CMK (cell line): ENCODE data around the gene APOO.

Experiments
- DNase-seq: peaks from one replicate; pipeline ENCODE4 v3.0.0-alpha.2; 2010; ENCODE audit warnings: low read depth

Gene APOO

GRCh38 chrX:23907498-23908218 lies at the start of gene APOO, which contains the start of gene CXorf58:
APOO (minus strand) TSS chrX:23907938; CDS start chrX:23907702, 236 bp downstream.
CXorf58 (plus strand) TSS chrX:23908006; CDS start chrX:23910303, 2,297 bp downstream.
- DNase-seq = peak; percentile 33

DNA sequence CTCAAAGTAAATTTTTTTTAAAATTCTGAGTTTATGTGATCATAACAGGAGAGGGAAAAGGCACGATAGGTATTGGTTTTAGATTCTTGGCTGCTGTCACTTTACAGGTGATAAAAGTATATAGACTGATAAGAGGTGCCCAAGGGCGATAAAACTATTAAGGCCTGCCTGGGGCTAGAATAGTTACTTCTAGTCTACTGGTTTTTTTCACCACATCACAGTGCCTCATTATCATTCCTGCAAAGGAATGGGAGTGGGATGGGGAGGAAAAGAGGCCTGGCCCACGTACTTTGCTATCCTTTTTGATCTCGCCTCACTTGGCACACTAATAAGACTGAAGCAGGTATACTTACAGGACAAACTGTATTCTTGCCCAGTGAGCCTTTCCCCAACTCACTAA lies 46.7 kb upstream of the APOO start:
- DNase-seq = no peak

DNA sequence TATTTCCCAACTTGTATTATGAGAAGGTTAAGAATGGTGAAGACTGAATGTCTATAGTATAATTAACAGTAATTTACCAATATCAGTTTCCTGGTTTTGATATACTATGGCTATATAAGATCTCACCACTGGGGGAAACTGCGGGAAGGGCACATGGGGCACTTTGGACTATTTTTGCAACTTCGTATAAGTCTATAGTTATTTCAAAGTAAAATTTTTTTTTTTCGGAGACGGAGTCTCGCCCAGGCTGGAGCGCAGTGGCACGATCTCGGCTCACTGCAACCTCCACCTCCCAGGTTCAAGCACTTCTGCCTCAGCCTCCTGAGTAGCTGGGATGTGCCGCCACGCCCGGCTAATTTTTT lies 46.2 kb upstream of the APOO start:
- no peak for DNase-seq

DNA sequence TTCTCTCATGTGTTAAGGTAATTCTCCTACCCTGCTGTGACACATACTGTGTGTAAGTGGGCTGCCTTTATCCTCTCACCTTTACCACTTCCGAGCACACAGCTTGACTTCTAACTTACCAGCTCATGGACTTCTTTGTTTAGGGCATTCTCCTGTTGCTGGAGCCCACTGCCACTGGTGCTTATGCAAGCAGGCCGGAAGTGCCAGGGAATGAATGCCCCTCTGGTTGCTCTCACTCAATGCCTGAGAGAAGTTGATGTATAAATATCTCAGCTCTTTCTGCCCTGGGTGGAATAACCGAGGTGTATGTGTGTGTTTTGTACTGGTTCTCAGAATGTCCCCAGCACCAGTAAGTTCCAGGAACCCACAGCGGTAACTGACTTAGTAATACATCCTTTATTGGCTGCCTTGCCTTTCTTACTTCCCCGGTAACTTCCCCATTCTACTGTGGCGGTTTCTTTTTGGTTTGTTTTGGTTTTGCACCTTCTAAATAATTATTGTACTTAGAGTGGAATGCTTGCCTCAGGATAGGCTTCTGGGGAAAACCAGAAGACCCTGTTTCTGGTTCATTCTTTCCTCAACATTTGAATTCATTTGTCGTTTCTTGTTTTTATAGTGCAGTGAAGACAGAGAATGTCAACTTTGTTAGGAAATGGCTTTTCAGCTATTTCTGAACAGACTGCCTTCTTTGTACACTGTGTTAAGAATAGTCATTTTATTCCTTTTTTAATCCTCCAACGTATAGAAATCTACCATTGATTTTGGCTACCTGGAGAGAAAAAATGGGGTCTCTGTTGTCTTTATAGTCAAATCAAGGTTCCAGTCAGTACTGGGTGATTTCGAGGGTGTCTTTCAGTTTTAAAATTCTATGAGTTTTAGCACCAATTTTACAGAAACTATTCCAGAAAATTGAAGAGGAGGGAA lies 45.5 kb upstream of the APOO start:
- no peak for DNase-seq

GRCh38 chrX:23952391-23952790 lies 44.7 kb upstream of the APOO start:
- DNase-seq = no peak

DNA sequence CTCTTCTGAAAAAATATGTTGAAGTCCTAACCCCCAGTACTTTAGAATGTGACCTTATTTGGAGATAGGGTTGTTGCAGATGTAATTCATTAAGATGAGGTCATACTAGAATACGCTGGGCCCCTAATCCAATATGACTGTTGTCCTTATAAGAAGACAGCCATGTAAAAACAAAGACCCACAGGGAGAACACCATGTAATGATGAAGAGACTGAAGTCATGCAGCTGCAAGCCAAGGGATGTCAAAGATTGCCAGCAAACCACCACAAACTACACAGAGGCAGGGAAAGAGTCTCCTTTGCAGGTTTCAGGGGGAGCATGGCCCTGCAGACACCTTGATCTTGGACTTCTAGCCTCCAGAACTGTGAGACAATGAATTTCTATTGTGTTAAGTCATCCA lies 37.5 kb upstream of the APOO start:
- DNase-seq = no peak

GRCh38 chrX:23944234-23944633 lies 36.5 kb upstream of the APOO start:
- no peak for DNase-seq

DNA sequence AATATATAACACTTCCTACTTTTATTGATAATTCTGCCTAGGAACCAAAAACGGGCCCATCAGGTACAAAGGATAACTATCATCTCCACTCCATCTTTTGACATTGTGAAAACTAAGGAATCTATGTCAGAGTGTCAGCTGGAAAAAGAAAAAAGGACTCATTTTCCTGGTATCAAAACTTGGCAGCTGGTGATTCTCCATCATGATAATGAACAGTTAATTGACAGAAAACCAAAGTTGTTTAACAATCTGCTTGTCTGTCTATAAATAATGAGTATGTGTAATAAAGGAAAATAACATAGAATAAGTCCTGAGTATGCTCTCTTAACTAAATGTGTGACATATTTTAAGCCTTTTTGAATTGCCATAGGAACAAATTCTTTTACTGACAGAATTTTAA lies 31.5 kb upstream of the APOO start:
- no peak for DNase-seq

DNA sequence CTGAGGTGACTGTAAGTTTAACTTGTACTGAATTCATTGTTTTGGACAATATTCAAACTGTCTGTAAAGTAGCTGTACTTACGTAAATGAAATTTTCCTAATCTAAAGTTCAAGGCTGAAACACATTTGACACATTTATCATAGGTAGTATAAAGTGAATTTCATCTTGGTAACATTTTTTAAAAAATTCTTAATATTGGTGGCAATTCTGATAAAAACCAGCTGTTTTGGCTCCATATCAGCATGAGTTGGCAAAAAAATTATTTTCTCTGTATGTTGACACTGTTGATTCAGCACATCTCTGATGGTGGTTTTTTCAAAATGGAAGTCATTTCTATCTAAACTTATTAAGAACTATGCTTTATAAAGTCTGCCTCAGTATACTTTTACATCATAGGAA lies 31.0 kb upstream of the APOO start:
- no peak for DNase-seq

DNA sequence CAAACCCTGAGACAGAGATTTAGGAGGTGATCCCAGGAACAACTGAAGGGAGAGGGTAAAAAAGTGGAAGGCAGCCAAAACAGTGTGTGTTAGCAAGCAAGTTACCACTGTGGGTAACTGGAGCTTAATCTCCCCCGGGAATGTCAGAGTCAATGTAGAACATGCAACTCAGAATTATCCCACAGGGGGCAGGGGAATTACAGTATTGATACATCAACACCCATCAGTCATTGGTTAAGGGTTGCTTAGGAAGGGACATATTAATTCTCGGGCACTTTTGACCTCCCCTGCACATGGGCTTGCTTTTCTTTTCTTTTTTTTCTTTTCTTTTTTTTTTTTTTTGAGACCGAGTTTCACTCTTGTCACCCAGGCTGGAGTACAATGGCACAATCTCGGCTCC lies 29.4 kb upstream of the APOO start:
- DNase-seq = no peak

DNA sequence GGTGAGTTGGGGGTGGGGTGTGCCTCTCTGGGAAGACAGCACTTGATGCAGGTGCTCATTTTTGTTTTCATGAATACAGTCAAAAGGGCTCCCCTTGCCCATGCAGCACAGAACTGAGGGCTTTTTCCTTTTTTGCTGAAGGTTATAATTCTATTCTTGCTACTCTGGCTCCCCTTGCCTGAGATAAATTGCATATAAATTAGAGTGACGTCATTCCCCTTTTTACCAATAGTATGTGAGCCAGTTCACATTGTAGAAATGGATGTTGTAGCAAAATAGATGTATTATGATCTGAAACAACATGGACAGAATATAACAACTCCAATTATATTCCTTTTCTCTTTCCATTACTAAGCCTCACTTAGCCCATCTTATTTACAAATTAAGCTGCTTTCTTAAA lies 28.4 kb upstream of the APOO start:
- DNase-seq = no peak

DNA sequence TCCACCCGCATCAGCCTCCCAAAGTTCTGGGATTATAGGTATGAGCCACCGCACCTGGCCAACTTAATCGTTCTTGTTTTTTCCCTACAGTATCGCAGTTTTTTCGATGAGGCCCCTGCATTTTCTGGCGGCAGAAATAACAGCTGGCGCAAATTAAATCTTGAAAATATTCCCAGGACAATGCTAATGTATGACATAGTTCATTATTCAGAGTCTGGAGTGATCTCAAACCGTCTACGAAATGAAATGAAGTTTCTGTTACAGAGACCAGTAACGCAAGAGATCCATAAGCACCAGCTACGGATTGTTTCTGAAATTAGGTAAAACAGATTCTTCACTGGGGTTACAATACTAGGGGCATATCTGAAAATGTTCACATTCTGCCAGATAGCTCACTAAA lies 27.4 kb upstream of the APOO start:
- DNase-seq = no peak

DNA sequence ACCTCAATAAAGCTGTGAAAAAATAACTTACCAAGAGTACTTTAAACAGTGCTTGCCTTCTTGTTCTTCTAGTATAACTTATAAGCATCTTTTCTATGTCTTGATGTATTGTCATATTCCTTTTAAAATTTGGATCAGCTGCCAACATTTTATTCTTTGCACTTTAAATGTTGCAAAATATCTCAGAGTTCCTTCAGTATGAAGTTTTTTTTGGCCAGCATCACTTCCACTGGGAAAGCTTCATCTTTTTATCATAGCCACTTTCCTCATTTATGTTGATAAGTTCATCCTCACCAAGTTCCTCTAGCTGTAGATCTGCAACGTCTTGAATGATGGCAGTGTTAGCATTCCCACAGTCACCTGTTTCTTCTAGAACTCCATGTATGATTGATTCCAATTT lies 24.3 kb upstream of the APOO start:
- no peak for DNase-seq

GRCh38 chrX:23930894-23931604 lies 23.3 kb upstream of the APOO start:
- no peak for DNase-seq

DNA sequence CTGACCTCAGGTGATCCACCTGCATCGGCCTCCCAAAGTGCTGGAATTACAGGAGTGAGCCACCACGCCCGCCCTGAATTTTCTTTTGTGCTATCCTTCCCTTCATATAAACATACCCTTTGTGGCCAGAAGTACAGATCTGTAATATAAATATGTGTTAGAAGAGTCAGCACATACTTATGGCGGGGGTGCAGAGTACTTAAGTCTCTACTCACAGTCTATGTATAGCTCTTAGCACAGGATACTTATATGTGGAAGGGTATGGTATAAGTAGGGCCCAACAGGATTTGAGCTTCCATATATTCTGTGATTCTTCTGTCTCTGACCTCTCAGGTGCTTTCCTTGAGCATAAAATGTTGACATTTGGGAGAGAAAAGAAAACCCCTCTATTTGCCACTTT lies 18.3 kb upstream of the APOO start:
- DNase-seq = no peak

GRCh38 chrX:23919706-23920320 lies 12.1 kb upstream of the APOO start:
- DNase-seq = no peak

GRCh38 chrX:23919148-23919547 lies 11.4 kb upstream of the APOO start:
- DNase-seq = no peak

DNA sequence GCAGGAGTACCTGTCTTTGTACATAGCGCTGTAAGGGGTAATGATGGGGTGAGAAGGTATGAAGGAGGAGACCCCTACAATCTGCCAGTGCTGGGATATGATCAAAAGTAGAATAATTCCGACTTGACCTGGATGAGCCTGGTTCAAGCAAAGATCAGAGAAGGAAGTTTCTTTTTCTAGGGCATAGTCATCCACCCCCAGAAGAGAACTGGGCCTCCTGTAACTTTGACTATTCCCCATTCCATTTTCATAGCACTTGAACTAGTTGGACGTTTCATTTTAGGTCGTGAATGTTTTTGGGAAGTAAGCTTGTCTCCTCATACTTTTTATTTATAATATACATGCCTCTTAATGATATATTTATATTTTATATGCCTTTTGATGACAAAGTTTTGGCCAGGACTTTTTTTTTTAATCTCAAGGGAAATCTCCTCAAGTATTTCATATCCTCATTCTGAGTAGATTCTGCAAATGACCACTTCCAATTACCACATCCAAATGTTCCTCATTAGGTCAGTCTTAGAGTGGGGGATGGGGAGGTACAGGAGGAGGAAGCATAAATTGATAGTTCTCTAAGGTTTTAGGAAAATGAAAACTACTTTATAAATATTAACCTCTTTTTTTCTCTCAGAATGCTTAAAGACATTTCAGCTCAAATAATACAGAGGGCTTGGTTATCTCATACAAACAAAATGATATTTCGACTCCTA lies 3.5 kb upstream of the APOO start:
- DNase-seq = no peak

GRCh38 chrX:23908219-23909004 lies 674 bp upstream of the APOO start:
- no peak for DNase-seq

DNA sequence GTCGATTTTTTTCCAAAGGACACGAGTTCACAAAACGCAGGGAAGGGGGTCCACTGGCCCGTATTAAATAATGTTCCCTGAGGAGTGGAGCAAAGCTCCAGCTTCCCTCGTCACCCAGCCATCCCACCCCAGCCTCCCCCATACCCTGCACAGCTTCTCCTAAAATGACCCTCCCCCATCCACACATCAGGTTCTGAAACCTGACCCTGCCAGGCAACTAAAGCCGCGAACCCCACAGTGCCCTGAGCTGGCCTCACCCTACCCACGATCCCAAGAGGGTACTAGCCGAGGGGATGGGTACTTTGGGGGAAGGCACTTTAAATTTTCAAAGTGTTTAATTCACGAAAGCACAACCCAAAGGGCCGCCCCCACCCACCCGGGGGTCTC lies 634 bp downstream of the APOO start:
- DNase-seq = no peak

- DNase-seq = no peak
Measured at GRCh38 chrX:23904096-23904495, 3.6 kb downstream of the APOO start.
